SHP77 (cell line): ENCODE results near the gene PNMA8C.
"Not testable (repeated sequence)": the region's sequence is repeated elsewhere in the genome, so short reads cannot be mapped to it uniquely, and the experiment has no call there.

Experiments
- DNase-seq, 2 experiments: peaks; one replicate each; lab custom pipeline; 2025; lab: John Stamatoyannopoulos, UW

The PNMA8C gene

DNA sequence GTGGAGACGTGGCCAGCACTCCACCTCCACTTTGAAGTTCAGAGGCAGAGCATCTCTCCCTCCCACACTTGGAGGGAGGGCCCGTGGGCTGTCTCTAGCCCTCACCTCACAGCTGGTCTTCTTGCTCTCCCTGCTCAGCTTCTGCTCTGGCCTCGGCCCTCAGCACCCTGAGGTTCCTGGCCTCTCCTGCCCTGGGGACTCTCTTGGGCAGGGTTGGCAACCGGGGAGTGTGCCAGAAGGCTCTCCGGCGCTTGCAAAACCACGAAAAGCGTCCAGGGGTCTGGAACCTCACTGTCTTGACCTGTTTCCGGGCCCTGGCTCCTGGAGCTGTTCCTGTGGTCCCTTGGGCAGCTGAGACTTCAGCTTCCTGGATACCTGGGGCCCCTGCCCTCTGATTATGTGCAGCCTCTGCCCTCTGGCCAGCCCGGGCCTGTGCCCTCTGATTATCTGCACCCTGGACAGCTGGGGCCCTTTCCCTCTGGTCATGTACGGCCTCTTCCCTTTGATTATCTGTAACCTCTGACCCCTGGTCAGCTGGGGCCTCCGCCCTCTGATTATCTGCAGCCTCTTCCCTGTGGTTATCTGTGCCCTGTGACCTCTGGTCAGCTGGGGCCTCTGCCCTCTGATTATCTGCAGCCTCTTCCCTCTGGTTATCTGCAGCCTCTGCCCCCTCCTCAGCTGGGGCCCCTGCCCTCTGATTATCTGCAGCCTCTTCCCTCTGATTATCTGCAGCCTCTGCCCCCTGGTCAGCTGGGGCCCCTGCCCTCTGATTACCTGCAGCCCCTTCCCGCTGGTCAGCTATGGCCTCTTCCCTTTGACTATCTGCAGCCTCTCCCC, 17.4 kb downstream of the PNMA8C start:
- no peak for DNase-seq

DNA sequence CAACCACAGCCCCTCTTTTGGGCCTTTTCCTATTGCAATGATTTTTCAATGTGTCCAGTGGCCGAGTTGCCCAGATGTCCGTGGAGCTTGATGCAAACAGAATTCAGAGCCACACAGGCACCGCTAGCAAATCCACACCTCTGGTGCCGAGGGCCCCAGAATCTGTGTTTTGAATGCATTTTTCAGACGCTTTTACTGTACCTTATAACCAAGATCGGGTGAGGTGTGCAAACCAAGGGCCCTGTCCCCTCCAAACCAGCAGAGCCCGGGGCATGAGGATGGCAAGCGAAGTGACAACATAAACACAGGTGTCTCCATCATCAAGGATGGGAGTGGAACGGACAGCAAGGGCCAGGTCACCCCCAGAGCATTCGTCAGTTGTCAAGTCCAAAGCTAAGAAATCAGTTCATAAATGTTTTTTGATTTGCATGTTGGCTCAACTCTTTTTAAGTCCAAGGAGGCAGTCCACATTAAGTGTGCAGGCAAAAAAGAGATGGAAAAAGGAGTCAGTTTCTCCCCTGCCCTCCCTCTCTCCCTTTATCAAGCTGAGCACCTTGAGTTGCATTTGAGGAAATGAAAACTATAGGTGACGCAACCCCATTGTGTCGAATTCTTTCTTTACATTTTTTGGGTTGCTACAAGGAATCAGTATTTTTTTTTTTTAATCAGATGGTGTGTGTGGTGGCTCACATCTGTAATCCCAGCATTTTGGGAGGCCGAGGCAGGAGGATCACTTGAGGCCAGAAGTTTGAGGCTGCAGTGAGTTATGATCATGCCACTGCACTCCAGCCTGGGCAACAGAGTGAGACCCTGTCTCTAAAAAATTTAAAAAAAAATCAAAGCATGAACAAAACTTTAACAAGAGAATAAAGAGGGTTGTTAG, 18.3 kb downstream of the PNMA8C start:
- no peak for DNase-seq

DNA sequence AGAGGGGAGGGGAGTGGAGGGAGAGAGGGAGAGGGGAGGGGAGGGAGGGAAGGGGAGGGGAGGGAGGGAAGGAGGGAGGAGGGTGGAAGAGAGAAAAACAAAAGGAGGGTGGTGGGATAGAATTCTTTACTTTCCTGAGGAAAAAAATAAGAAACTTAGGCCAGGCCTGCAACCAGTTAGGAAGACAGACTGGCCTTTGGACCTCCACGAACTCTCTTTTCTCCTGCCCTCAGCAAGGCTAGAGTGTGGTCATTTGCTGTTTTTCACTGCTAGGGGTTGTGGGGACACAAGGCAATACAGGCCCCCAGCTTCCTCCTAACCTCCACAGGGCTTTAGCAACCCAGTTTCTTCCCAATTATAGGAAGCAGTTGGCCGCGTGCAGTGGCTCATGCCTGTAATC, 19.5 kb downstream of the PNMA8C start:
- DNase-seq, result no peak

DNA sequence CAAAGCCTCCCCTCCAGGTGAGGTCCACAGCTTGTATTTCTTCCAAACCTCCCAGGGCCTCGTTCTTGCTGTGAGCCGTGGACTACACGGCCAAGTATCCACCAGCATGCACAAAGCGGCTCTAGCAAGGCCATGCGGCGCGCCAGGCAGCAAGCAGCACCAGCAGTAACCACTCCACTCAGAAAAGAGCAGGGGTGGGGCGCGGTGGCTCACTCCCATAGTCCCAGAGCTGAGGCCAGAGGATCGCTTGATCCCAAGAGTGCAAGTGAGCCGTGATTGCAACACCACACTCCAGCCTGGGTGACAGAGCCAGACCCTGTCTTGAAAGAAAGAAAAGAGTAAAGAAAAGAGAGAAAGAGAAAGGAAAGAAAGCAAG, 20.1 kb downstream of the PNMA8C start:
- DNase-seq, result no peak

DNA sequence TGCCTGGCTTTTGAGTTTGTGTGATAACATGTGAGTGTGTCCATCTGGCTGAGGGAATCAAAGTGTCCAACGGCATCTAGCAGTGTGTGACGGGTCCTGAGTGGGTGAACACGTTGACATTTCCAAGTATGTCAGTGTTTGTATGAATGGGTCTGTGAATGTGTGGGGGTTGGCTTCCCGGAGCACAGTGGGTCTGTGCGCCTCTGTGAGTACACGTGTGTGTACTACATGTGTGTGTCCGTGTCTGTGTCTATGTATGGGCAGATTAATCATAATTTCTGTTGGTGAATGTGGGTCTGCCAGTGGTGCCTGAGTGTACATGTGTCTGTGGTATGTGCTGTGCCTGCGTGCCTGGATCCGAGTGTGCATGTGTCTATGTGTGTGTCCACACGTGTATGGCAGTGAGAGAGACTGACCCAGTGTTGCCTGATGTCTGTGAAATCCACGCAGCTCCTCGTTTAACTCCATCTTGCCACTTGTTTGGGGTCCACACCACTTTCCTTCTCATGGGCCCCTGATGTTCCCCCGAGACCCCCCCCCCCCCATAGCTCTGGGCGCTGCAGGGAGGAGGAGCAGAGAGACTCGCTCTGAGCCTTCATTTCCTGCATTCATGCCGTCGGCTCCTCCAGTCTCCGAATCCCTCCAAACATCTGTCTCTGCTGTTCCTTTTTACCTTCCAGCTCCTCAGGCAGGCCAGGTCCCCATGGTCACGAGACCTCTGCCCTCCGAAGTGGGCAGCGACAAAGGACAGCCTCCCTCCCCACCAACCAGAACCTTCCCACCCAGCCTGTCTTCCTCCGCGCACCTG, 20.7 kb downstream of the PNMA8C start:
- DNase-seq, result no peak

DNA sequence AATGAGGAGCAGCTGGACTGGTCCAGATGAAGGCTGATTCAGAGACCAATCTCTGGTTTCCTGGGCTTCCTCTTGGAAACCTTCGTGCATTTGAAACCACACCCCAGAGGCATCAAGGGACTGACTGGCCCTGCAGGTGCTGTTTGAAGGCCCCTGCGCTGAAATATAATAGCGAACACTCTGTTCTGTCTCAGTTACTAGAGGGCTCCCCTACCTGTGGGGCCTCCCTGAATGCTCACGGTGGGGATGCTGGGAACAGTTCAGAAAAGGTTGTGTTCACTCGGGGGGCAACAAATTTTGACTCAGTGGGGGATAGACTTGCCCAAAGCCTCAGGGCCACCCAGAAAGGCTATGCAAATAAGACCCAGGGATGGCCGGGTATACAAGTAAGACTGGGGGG, 21.8 kb downstream of the PNMA8C start:
- DNase-seq, result no peak

DNA sequence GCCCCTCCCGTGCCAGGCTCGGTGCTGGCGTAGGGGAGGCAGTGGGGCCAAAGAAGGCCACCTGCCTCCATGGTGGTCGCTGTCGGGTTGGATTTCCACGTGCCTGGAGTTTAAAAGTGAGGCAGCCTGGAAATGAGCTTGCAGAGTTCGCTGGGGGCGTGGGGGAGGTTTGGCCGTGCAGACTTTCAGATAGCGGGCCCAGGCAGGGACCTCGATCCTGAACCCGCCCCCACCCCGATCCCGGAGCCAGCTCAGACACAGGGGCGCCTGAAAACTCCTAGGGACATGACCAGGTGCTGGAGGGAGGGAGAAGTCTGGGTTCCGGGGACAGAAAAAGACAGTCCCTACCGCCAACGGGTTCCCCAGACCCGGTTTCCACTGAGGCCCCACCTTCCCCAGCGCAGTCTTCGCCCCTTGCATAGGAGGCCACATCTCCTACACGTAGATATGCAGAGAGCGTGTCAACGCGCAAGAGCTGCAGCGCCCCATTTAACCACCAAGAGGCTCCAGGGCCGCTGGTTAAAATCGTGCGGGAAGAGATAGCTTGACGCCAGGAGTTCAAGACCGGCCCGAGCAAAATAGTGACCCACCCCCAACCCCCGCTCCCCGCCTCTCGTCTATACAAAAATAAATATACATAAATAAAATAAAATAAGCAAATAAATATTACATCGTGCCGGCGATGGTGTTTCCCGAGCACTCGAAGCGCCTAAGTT, 23.8 kb downstream of the PNMA8C start:
- DNase-seq, result no peak

DNA sequence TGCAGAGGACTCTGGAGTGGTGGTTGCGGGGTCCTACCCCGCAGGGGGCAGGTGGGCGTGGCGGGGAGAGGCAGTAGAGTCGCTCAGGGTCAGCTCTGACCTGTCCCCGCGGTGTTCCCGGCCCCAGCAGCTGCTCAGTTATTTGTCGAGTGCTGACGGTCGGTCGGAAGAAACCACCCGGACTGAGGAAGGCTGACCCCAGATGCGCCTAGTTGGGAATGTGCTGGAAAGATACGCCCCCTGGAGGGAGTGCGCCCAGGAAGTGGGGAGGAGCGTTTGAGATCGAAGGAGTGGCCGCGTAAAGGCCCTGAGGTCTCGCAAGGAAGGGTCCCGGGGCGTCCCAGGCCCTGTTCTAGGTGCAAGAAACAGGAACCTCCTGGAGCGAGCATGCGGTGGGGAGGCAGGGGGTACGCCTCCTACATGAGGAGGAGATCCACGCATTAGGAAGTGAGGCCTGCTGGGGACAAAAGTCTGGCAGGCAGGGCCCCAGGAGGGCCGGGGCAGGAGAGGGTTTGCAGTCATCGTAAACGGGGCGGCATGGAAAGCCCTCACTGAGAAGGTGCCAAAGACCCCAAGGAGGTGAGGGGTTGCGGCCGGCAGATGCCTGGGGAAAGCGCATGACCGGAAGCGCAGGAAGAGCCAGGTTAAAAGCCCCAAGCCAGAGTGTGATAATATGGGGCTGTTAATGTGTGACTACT, 24.5 kb downstream of the PNMA8C start:
- peak in 1 of 2 experiments; percentile 27 for DNase-seq

DNA sequence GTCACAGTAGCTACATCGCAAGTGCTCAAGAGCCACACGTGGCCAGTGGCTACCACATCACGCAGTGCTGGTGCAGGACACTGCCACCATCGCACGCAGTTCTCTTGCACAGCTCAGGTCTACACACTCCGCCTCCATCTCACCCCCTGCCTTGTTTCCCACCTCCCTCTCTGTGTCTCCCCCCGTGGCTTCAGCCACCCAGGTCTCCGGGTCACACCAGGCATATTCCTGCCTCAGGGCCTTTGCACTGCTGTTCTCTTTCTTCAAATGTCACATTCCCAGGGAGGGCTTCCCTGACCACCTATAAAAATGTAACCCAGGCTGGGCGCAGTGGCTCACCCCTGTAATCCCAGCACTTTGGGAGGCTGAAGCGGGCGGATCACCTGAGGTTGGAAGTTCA, 26.0 kb downstream of the PNMA8C start:
- no peak for DNase-seq

DNA sequence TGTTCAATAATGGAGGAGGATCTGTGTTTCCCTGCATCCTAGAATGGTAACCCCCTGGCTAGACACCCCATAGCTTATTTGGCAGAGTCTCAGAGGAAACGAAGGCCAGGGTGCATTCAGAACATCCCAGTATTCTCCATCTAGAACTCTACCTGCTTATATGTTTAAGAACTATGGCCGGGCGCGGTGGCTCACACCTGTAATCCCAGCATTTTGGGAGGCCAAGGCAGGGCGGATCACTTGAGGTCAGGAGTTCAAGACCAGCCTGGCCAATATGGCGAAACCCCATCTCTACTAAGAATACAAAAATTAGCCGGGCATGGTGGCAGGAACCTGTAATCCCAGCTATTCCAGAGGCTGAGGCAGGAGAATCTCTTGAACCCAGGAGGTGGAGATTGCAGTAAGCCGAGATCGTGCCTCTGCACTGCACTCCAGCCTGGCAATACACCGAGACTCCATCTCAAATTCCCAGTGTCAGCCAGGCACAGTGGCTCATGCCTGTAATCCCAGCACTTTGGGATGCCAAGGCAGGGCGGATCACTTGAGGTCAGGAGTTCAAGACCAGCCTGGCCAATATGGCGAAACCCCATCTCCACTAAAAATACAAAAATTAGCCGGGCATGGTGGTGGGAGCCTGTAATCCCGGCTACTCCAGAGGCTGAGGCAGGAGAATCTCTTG, 30.8 kb downstream of the PNMA8C start:
- not testable (repeated sequence) for DNase-seq

DNA sequence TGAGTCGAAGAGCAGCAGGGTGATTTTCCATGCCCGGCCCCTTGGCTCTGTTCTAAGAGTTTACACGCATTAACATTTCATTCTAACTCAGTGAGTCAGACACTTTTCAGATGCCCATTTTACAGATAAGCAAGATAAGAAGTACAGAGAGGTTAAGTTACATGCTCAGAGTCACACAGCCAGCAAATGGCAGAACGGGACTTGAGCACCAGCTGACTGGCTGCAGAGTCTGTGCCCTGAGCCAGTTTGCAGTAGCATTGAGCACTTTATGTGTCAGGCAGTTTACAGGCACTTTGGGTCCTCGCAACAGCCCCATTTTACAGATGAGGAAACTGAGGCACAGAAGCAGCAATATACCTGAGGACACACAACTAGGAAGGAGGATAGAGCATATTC, 34.3 kb downstream of the PNMA8C start:
- DNase-seq, result no peak

DNA sequence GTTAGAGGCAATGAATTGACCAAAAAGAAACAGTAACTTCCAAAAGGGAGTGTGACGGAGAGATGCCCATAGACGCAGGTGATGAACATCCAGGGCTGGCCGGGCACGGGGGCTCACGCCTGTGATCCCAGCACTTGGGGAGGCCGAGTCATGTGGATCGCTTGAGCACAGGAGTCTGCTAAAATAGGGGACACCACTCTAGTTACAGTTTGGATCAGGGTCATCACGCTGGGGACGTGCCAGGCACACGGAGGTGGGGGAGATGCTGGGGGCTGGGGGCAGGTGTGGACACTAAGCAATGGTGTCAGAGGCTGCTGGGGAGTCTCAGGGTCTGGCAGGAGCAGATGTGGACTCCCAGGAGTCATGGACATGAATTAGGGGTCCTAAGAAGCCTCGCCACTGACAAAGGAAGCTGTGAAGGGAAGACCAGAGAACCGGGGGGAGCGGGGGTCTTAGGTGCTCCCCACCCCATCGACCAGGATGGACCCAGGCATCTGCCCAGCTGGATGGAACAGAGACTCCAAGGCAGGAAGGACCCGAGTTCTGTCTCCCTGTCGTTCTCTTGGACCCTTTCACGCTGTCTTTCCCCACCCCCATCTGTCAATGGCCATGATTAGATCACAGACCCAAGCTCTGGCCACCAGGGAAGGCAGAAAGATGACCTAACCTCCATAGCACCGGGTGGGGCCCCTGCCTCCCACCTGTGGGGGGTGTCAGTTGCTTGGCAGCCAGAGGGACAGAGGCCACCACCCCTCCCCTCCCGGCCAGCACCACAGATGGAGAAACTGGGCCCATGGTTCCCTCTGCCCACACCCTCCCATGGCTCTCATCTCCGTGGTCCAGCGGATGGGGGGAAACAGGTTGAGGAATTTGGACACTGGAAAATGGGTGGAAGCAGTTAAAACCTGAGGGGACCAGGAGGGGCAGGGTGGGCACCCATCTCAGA, 35.0 kb downstream of the PNMA8C start:
- DNase-seq, result no peak

DNA sequence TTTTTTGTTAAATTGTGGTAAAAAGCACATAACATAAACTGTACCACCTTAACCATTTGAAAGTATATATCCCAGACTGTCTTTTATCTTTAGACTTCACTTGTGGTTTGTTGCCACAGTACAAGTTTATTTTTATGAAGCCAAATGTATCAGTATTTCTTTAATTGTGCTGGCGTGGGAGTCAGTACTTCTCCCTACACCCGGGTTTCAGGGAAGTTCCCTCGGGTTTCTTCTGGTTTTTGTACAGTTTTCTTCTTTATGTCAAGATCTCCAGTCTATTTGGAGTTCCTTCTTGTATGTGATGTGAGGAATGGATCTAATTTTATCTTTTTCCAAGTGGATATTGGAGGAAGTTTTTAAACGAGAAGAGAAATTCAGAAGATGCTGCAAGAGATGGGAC, 35.9 kb downstream of the PNMA8C start:
- DNase-seq, result no peak

DNA sequence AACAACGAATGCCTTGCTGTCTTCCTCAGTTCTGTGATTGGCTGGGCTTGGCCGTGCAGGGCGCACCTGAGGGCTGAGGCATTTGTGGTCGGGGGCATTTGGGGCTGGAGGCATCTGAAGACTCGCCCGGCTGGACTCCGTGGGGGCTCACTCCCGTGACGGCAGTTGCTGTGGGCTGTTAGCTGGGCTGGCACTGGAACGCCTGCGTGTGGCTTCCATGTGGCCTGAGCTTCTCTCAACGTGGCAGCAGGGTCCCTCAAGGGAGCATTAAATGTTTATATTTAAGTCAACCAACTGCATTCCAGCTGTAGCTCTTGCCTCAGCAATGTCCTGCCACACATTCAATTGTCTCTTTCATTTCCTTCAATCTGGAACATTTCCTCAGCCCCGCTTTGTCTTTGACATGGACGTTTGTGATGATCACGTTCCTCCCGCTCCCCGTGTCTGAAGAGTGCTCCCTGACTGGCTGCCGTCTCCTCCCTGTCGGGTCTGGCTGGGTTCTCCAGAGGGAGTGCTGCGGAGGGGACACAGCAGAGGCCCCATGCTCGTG, 36.4 kb downstream of the PNMA8C start:
- DNase-seq, result no peak

DNA sequence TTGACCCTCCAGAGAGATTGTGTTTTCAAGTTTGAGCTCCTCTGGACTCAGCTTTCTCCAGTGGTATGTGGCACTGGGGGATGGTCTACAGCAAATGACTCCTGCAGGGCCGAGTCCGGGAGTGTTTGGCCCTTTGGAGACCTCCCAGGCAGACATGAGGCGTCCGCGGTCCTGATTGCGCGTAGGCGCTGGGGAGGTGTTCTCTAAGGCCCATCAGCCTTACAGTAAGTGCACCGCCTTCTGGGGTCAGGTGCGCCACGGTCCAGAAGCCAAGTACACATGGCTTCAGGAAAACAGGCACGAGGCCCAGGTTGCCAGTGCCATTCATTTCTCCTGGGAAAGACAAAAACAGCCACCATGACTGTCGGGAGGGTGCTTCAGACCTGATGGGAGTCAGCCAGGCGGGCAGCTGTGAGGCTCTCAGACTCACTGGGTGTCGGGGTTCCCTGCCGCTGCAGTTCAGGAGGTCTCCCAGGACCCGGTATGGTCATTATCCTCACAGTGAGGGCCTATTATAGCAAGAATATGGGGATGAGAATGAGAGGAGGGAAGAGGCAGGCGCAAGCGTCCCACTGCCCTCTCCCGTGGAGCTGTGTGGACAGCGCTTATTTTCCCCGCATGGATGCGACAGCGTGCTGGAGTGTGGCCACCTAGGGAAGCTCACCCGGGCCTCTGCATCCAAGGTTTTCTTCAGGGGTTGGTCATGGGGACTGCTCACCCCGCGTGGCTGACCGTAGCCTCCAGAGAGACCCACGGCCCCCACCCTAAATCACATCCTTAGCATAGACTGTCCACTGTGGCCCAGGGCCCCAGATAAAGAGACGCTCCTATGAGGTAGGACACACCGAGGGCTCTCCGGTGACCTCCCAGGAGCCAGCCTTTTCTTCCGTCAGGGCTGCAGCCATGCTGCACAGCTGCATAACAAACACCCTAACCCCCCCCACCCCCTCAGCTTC, 37.2 kb downstream of the PNMA8C start:
- DNase-seq, result no peak

DNA sequence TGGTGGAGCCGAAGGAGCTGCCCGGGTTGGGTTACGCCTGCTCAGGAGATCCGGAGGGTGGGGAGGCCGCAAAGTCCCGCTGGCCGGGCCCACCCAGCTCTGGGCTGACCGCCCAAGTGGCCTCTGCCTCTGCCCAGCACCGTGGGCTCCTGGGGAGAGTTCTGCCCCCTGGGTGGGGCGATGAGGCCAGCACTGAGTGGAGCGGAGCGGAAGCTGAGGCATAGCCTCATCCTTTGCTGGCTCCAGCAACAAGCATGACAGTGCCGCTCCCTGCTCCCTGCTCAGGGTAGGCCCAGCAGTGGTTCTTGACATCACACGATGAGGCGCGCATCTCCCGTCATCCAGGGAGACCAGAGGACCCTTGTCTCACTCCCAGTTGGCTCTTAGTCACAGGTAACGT, 37.9 kb downstream of the PNMA8C start:
- DNase-seq, result no peak

DNA sequence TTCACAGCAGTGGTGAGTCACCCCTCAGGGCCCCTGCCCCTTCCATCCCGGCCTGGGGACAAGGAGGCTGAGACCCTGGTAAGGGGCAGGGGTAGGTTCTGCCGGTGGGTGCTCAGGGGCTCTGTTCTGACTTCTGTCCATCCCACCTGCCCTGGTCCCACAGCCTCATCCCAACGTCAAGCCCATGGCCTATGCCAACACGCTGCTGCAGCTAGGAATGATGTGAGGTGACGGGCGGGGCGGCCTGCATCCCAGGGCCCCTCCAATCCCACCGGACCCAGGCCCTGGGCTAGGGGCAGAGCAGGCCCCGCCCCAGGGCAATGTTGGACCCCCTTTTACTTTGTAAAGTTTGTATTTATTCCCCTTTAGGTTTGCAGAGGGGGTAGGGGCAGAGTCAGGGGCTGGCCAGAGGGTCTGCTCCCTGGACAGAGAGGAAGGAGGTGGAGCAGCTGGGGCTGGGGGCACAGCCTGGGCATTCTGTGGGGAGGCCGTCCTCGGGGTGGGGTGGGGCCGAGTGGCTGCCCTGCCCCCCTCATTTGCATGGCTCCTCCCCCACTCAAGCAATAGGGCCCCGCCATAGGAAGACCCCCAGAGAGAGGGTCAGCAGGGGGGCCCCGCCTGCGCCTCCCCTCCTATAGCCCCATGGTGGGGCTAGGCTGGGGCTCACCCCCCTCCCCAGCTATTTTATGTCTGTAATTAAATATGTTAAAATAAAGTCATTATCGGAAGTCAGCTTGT, 38.4 kb downstream of the PNMA8C start:
- DNase-seq, result no peak
